DOHH2 (cell line): ENCODE results near the gene ATP2A3.

Source experiments
- H3F3A ChIP-seq: fragments of 200-600 bp; sonication (generic), shearing (Covaris generic); 2 replicates; pipeline ENCODE4 v1.6.0; 2016; ENCODE audit warnings: antibody characterized with exemption, mild to moderate bottlenecking; ENCODE audit not compliant: control insufficient read depth, insufficient read depth
- H3K27ac ChIP-seq: fragments of 200-600 bp; sonication (generic); 2 replicates; pipeline ENCODE4 v1.5.1; 2014; ENCODE audit warnings: low read depth, mild to moderate bottlenecking, low read length, moderate library complexity
- H3K27me3 ChIP-seq: fragments of 200-600 bp; sonication (generic); 2 replicates; pipeline ENCODE4 v1.6.1; 2014; ENCODE audit warnings: mild to moderate bottlenecking, low read length, mixed read lengths; ENCODE audit not compliant: control insufficient read depth
- H3K36me3 ChIP-seq: fragments of 200-600 bp; sonication (generic); 2 replicates; pipeline ENCODE4 v1.6.1; 2014; ENCODE audit warnings: mild to moderate bottlenecking, low read length, moderate library complexity, mixed read lengths; ENCODE audit not compliant: control insufficient read depth
- H3K4me1 ChIP-seq: fragments of 200-600 bp; sonication (generic); 2 replicates; pipeline ENCODE4 v1.6.1; 2014; ENCODE audit warnings: mild to moderate bottlenecking, low read length, mixed read lengths; ENCODE audit not compliant: control insufficient read depth
- H3K4me2 ChIP-seq: fragments of 200-600 bp; sonication (generic); 2 replicates; pipeline ENCODE4 v1.6.0; 2014; ENCODE audit warnings: mild to moderate bottlenecking, low read length, moderate library complexity
- H3K4me3 ChIP-seq: fragments of 200-600 bp; sonication (generic); 2 replicates; pipeline ENCODE4 v1.5.1; 2014; ENCODE audit warnings: mild to moderate bottlenecking, low read length, mixed read lengths
- H3K79me2 ChIP-seq: fragments of 200-600 bp; sonication (generic); 2 replicates; pipeline ENCODE4 v1.6.1; 2014; ENCODE audit warnings: mild to moderate bottlenecking, low read length, mixed read lengths; ENCODE audit not compliant: control insufficient read depth
- H3K9me2 ChIP-seq: fragments of 200-600 bp; sonication (generic); replicated peaks from 2 replicates; pipeline ENCODE4 v1.6.1; 2014; ENCODE audit warnings: mild to moderate bottlenecking, low read length, mixed read lengths; ENCODE audit not compliant: control insufficient read depth
- H3K9me3 ChIP-seq: fragments of 200-600 bp; sonication (generic); 2 replicates; pipeline ENCODE4 v1.6.1; 2014; ENCODE audit warnings: antibody characterized with exemption, low read length, mixed read lengths; ENCODE audit not compliant: control insufficient read depth, insufficient read depth
- H4K20me1 ChIP-seq: fragments of 200-600 bp; sonication (generic); 2 replicates; pipeline ENCODE4 v1.6.0; 2014; ENCODE audit warnings: low read depth, mild to moderate bottlenecking, antibody characterized with exemption, low read length, moderate library complexity; ENCODE audit not compliant: control insufficient read depth, insufficient read depth
- EZH2phosphoT487 ChIP-seq: fragments of 200-600 bp; sonication (generic); IDR thresholded peaks from 2 replicates; pipeline ENCODE4 v1.6.1; 2017; ENCODE audit warnings: borderline replicate concordance, mild to moderate bottlenecking, antibody characterized with exemption, low read length, moderate library complexity, mixed read lengths
- TF ChIP-seq, protein P1 (sequence below): fragments of 200-600 bp; sonication (generic); IDR thresholded peaks from one replicate; pipeline ENCODE4 v1.5.1; 2014; ENCODE audit warnings: antibody characterized with exemption, mild to moderate bottlenecking, low read depth, low read length; ENCODE audit not compliant: poor library complexity, severe bottlenecking

ATP2A3 gene

DNA sequence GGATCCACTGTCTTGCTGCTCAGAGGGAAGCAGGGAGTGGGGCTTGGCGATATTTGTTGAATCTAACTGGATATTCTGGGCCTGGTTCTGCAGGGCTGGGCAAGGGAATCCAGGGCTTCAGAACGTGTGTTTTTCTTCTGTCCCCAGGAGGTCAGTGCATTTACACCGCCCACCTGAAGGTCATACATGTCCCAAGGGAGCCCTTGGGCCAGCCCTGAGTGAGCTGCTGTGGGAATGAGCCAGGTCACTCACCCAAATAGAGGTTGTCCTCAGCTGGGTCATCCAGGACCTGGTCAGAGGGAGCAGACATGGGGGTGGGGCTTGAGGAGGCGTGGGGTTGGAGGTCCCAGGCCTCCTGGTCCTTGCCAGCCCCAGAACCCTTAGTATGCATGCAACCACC is 82.0 kb downstream of the ATP2A3 start:
- H4K20me1 ChIP-seq, result no peaks in the 10 kb centered on the region
- no peaks in the 10 kb centered on the region for H3K36me3 ChIP-seq
- TF ChIP-seq, protein P1, sequence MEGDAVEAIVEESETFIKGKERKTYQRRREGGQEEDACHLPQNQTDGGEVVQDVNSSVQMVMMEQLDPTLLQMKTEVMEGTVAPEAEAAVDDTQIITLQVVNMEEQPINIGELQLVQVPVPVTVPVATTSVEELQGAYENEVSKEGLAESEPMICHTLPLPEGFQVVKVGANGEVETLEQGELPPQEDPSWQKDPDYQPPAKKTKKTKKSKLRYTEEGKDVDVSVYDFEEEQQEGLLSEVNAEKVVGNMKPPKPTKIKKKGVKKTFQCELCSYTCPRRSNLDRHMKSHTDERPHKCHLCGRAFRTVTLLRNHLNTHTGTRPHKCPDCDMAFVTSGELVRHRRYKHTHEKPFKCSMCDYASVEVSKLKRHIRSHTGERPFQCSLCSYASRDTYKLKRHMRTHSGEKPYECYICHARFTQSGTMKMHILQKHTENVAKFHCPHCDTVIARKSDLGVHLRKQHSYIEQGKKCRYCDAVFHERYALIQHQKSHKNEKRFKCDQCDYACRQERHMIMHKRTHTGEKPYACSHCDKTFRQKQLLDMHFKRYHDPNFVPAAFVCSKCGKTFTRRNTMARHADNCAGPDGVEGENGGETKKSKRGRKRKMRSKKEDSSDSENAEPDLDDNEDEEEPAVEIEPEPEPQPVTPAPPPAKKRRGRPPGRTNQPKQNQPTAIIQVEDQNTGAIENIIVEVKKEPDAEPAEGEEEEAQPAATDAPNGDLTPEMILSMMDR, result no peak
- TF ChIP-seq EZH2phosphoT487, result no peak
- peaks cover 8% of the 10 kb centered on the region for H3K4me1 ChIP-seq
- no peak overlapping the region for H3K4me2 ChIP-seq
- H3K27me3 ChIP-seq, result no peaks in the 10 kb centered on the region
- H3K9me2 ChIP-seq, result no peaks in the 10 kb centered on the region
- no peak overlapping the region for H3K4me3 ChIP-seq
- no peak overlapping the region for H3K27ac ChIP-seq
- H3K9me3 ChIP-seq, result no peaks in the 10 kb centered on the region
- no peaks in the 10 kb centered on the region for H3F3A ChIP-seq
- H3K79me2 ChIP-seq, result no peaks in the 10 kb centered on the region

DNA sequence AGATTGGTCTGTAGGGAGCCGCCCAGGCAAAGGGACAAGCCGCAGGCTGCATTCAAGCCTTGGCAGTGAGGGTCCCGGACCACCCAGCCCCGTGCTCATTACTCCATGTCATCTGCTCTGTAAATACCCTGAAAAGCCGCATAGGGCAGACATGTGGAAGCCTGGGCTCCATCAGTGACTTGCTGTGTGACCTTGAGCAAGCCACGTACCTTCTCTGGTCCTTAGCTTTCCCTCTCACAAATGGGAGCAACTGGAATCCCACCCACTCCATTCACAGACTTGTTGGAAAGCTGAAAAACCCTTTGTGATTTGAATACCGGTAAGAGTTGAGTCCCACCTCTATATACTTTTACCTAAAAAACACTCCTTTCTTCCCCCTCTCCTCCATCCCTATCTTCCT is 83.3 kb downstream of the ATP2A3 start:
- no peaks in the 10 kb centered on the region for H3K9me2 ChIP-seq
- H3K9me3 ChIP-seq, result no peaks in the 10 kb centered on the region
- no peaks in the 10 kb centered on the region for H4K20me1 ChIP-seq
- no peaks in the 10 kb centered on the region for H3K27me3 ChIP-seq
- no peak overlapping the region for H3K27ac ChIP-seq
- H3K4me2 ChIP-seq, result no peak overlapping the region
- H3F3A ChIP-seq, result no peaks in the 10 kb centered on the region
- no peak for TF ChIP-seq EZH2phosphoT487
- TF ChIP-seq, protein P1, result no peak
- no peaks in the 10 kb centered on the region for H3K79me2 ChIP-seq
- no peaks in the 10 kb centered on the region for H3K36me3 ChIP-seq
- H3K4me1 ChIP-seq, result no peaks in the 10 kb centered on the region
- H3K4me3 ChIP-seq, result no peak overlapping the region

DNA sequence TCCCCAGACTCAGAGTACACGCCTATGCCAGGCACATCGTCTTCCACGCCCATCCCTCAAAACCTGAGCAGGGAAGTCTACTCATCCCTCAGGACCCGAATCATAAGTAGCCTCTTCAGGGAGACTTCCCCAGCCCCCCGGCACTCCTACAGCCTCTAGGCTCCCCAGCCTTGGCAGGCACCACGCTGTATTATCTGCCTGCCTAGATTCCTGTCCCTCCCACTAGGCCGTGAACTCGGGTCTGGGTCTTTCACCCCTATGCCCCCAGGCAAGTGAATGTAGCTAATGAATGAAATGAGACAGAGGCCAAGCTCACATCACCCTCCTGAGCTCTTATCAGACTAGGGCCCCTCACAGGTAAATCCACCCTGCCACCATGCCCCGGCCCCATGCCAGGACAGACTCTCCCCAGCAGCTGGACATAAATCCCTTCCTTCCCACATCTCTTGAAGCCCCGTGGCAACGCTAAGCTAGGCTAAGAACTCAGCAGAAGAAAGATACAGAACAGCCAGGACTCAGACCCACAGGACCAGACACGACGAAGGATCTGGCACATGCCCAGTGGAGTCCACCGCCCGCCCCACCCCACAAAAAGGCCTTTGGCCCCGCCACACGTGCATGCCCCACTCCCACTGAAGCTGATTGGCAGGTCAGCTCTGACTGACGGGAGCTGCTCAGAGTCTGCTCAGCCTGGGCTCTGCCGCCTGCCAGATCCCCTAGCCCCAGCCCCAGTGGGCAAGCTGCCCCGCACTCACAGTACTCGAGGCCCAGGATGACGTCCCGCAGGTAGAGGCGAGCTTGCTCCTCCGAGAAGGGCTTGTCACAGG is 84.4 kb downstream of the ATP2A3 start:
- H3K4me2 ChIP-seq, result no peak overlapping the region
- H3K27ac ChIP-seq, result no peak overlapping the region
- no peaks in the 10 kb centered on the region for H3K9me2 ChIP-seq
- H3K27me3 ChIP-seq, result no peaks in the 10 kb centered on the region
- H3F3A ChIP-seq, result no peaks in the 10 kb centered on the region
- H4K20me1 ChIP-seq, result no peaks in the 10 kb centered on the region
- H3K4me1 ChIP-seq, result no peaks in the 10 kb centered on the region
- no peaks in the 10 kb centered on the region for H3K9me3 ChIP-seq
- H3K79me2 ChIP-seq, result no peaks in the 10 kb centered on the region
- no peak overlapping the region for H3K4me3 ChIP-seq
- no peak for TF ChIP-seq EZH2phosphoT487
- TF ChIP-seq, protein P1, result no peak
- no peaks in the 10 kb centered on the region for H3K36me3 ChIP-seq
